ENCODE results near the gene TENT5C. TPM values are rescaled to one million over a fixed set of nuclear protein-coding genes. Genes with fewer than 3 reads are reported as not detected.

TENT5C gene
- total and polyA plus RNA-seq, 10 of the 15 experiments (the other 5 are each of a cell fraction or from before 2014, with no cell fraction given), result 0.19 to 2.4 (median 0.78) TPM

GRCh38 chr1:117569856-117570255, 36.0 kb upstream of the TENT5C start (continued):
- TF ChIP-seq ZNF687 (IDR thresholded peaks at IDR 0.05) (no peak), RB1 (IDR thresholded peaks at IDR 0.05; ENCODE audit: borderline replicate concordance) (no peak), PML (IDR thresholded peaks at IDR 0.05; ENCODE audit: low read length) (no peak)

- ChIA-PET SMC1A (ENCODE audit: uncharacterized antibody, unreplicated experiment) (interaction anchor here (1.1 to 1.2 kb wide), 2 partner anchors 9 to 36 kb away, joined by 3 to 4 read pairs; no protein-coding TSS in a partner anchor), RAD21 (ENCODE audit: unreplicated experiment) (no interaction called here), CTCF (interaction anchor here (1.2 kb wide), 1 partner anchor 37 kb away, joined by 3 read pairs; no protein-coding TSS in a partner anchor), POLR2A (no interaction called here)
- Histone ChIP-seq H3K4me1 (ENCODE audit: control insufficient read depth, insufficient read depth, low read length) (no peaks in the 10 kb centered on the region), H3K27ac (ENCODE audit: control insufficient read depth, insufficient read depth) (no peak overlapping the region), H2AFZ (ENCODE audit: control insufficient read depth, low read depth, low read length) (no peak overlapping the region), H3K9ac (ENCODE audit: control insufficient read depth, insufficient read depth, low read length) (no peak overlapping the region), H3K4me3 (no peak overlapping the region), H3K9me3 (replicated peaks; ENCODE audit: control insufficient read depth, insufficient read depth, low read length) (no peaks in the 10 kb centered on the region), H3K4me2 (ENCODE audit: control insufficient read depth, insufficient read depth) (no peak overlapping the region), H3K79me2 (ENCODE audit: control insufficient read depth, insufficient read depth, low read length) (no peaks in the 10 kb centered on the region), H3K27me3 (replicated peaks in 1 of 2; ENCODE audit: control insufficient read depth in 2 of 2, insufficient read depth in 2 of 2, low read length in 1 of 2) (peaks cover 0 to 3% of the 10 kb centered on the region in 2 experiments; a peak in 3 of 4 replicates), H4K20me1 (ENCODE audit: control insufficient read depth, insufficient read depth) (no peaks in the 10 kb centered on the region), H3K36me3 (ENCODE audit: control insufficient read depth in 2 of 2, insufficient read depth in 2 of 2, low read length in 1 of 2) (no peaks in the 10 kb centered on the region)
- no TSS peak for BruUV-seq (replicated peaks)
- intact Hi-C loops (cut with micrococcal nuclease; ENCODE audit: unreplicated experiment), result no loop called here
- ATAC-seq (0 out of 3 replicates have a peak, but pooled peaks have one; percentile 14), FAIRE-seq (no peak), DNase-seq (ENCODE audit: low read depth, low spot score) (no peak)
- in situ Hi-C loops (cut with MboI), result no loop called here
- WGBS (ENCODE audit: insufficient coverage, insufficient replicate concordance, low lambda C conversion rate, missing lambda C conversion rate), result 55% methylated on average over 8 of the region's 8 CpGs
- TF ChIP-seq KLF5 (IDR thresholded peaks at IDR 0.05; ENCODE audit: partially characterized antibody), result no peak
- TF ChIP-seq NR2C2 (IDR thresholded peaks at IDR 0.05; ENCODE audit: borderline replicate concordance, control insufficient read depth, insufficient read length, low read depth), result no peak
- TF ChIP-seq PKNOX1 (IDR thresholded peaks at IDR 0.05), result no peak
- no peak for TF ChIP-seq SMC3 (IDR thresholded peaks at IDR 0.05; ENCODE audit: borderline replicate concordance, low read length)
- TF ChIP-seq MYC (IDR thresholded peaks at IDR 0.05; ENCODE audit: insufficient read depth, insufficient read length, insufficient replicate concordance, low read length, severe bottlenecking), result no peak
- TF ChIP-seq NBN (IDR thresholded peaks at IDR 0.05), result no peak
- TF ChIP-seq USF2 (IDR thresholded peaks at IDR 0.05; ENCODE audit: borderline replicate concordance, low read depth, low read length), result no peak
- no peak for TF ChIP-seq TCF7 (IDR thresholded peaks at IDR 0.05; ENCODE audit: borderline replicate concordance)
- TF ChIP-seq HSF1 (IDR thresholded peaks at IDR 0.05; ENCODE audit: low read depth, low read length), result no peak
- no peak for TF ChIP-seq NFYB (IDR thresholded peaks at IDR 0.05; ENCODE audit: insufficient read depth, low read depth, low read length)
These were observed 34.8 kb upstream of the TENT5C start for GRCh38 chr1:117570988-117571409.

Data from GM12878 (cell line).